ENCODE data around the gene RGS3.

GRCh38 chr9:113567361-113568080 is 104.0 kb downstream of the RGS3 start:
- TF ChIP-seq CTCF (IDR thresholded peaks at IDR 0.05) (no peak), POLR2AphosphoS5 (IDR thresholded peaks at IDR 0.05) (no peak), POLR2A (IDR thresholded peaks at IDR 0.05) (no peak)
